GM20431 (cell line): Measurements from ENCODE around the gene INPP5A.

Experiments used
- in situ Hi-C: fragments of 300-500 bp; cut with MseI, MboI; formaldehyde crosslinking; loops from one replicate; pipeline ENCODE4 v1.15.0; 2020; ENCODE audit warnings: low sequenced_read_pairs; ENCODE audit not compliant: unreplicated experiment

Gene INPP5A

GRCh38 chr10:132517951-132518521 lies 19.6 kb upstream of the INPP5A start:
- in situ Hi-C loops = no loop called here

GRCh38 chr10:132518572-132519381 lies 18.8 kb upstream of the INPP5A start:
- in situ Hi-C loops = no loop called here

DNA sequence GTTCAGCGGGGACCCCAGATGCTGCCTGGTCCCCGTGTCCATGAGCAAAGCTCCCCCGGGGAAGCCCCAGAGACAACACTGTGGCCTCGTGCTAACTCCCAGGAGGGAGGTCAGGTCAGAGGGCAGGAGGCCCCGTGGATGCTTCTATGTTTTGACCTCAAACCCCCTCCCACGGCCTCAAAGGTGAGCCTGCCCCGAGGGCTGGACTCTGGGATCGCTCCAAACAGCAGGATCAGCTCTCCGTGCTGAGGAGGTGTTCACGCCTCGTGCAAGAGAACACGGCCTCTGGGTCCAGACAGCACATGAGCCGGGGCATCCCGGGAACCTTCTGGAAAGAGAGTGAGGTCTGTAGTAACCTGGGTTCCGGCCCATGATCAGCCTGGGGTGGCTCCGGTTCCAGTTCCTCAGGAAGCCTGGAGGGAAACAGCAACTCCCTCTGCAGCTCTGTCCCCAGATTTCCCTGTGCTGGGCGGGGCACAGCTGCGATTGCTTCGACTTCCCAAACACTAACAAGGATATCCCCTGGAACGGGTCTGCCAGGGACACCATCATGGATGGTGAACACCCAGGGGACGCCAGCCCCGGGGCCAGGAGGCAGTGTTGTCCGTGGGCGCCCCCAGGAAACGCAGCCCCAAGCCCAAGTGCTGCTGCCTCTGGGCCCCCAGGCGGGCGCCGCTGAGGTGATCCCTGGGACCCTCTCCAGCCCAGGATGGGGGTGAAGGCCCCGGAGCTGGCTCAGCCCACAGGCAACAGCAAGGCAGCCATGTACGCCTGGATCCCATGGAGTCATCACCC lies 18.0 kb upstream of the INPP5A start:
- in situ Hi-C loops = no loop called here

GRCh38 chr10:132520177-132520811 lies 17.3 kb upstream of the INPP5A start:
- in situ Hi-C loops = no loop called here

DNA sequence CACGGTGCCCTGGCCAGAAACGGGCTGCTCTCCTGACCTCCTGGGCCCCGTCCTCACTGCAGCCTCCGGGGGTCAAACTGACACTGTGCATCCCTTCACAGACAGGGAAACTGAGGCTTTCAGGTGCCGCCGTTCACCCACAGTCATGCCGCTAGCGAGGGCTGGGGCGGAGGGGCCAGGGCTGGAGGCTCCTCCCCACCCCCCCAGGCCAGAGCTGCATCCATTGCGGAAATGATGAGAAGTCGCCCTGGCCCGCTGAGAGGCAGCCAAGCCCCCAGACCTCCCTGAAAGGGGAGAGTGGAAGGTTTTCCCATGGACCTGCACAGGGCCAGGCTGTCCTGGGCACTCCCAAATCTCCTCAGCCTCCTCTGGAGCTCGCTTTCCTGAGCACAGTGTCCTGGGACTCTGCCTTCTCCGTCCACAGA lies 16.5 kb upstream of the INPP5A start:
- in situ Hi-C loops = no loop called here

GRCh38 chr10:132521466-132522102 lies 16.0 kb upstream of the INPP5A start:
- in situ Hi-C loops = no loop called here

- in situ Hi-C loops = no loop called here
Measured at GRCh38 chr10:132522521-132523411, 14.8 kb upstream of the INPP5A start.

- in situ Hi-C loops = no loop called here
Measured at GRCh38 chr10:132523561-132524442, 13.8 kb upstream of the INPP5A start.

DNA sequence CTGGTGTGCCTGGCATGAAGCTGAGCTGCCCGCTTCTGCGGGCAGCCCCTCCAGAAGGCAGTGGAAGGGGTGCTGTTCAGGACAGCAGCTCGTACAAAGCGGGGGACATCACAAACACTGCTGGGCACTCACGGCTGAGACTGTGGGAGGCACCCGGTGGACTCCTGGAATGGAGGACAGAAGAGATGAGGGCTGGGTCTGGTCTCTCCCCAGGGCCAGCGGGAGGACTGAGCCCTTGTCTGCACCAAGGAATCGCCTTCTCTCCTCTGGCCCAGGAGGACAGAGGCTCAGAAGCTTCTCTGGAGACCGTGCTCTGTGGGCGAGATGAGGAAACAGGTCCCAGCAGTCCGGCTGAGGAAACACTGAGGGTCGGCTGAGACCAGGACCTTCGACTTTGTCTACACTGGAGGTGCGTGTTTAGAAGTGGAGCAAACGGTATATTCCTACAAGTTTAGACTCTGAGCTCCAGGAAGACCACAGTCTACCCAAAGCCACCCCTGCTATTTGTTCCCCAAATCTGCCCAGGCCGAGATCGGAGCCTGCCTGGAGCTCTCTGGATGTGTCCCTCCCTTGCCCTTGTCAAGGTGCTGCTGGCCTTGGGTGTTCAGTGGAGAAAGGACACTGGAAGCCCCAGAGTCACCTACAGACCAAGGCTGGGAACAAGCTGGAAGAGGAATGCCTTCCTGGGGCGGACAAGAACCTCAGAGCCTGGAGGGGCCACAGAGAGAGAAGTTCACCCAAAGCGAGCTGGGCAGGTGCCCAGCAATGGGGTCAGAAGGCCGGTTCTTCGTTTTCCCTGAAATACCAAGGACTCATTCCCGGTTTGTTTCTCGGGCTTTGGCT lies 12.9 kb upstream of the INPP5A start:
- in situ Hi-C loops = no loop called here

GRCh38 chr10:132526676-132527075 lies 10.9 kb upstream of the INPP5A start:
- in situ Hi-C loops = no loop called here

DNA sequence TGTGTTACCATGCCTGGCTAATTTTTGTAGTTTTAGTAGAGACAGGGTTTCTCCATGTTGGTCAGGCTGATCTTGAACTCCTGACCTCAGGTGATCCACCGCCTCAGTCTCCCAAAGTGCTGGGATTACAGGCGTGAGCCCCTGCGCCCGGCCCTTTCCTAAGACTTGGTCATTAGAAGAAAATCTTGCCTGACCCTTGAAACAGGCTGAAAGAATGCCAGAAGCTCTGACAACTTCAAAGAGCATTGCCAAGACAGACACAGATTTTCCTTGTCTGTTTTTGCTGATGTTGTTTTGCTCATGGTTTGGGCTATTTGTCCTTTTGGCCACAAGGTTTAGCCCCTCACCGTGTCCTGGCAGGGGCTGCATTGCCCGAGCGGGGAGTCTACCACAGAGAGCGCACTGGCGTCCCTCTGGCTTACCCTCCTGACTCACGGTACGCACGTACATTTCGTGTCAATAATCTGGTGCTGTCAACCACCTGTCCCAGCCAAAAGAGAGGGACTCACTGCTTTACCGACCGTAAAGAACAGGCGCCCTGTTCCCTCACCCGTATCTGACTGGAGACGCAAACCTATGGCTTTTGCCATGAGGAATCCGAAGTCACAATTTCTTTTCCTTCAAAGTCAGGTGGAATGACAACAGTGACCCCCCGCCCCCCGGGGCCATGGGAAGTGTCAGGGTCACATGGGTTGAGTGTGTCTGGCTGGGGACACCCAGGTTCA lies 10.1 kb upstream of the INPP5A start:
- in situ Hi-C loops = no loop called here

GRCh38 chr10:132528064-132528691 lies 9.4 kb upstream of the INPP5A start:
- in situ Hi-C loops = no loop called here

- in situ Hi-C loops = no loop called here
Measured at GRCh38 chr10:132532179-132532578, 5.4 kb upstream of the INPP5A start.

DNA sequence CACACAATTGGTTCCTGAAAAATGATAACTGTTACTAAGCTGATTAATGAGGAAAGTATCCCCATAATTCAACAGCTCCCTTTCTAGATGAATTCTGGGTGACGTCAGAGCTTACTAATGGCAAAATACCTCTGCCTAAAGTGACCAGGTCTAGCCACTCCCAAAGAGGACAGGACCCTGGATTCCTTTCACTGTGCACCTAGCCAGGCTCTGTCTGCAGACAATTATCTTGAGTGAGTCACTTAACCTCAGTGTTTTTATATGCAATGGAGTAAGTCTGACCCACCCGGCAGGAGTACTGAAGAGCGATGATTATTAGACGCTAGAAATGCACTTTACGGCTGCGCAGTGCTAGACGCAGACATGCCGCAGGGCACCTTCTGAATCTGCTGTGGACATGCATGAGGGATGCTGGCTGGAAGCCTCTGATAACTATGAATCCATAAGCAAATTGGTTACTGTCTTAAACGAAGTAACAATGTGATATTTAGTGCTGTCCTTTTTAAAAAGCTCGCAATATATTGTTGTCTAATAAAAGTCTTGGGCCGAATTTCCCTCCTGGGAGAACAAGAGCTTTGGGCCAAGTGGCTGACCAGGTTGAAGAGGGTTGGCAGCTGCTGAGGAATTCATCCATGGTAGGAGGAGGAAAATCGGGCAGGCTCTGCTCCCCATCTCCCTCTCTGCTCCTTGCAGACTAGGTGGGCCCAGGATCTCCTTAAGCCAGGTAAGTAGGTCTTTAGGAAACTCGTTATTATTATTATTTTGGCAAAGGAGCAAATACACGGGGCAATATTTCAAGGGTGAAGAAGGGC lies 4.6 kb upstream of the INPP5A start:
- in situ Hi-C loops = no loop called here

DNA sequence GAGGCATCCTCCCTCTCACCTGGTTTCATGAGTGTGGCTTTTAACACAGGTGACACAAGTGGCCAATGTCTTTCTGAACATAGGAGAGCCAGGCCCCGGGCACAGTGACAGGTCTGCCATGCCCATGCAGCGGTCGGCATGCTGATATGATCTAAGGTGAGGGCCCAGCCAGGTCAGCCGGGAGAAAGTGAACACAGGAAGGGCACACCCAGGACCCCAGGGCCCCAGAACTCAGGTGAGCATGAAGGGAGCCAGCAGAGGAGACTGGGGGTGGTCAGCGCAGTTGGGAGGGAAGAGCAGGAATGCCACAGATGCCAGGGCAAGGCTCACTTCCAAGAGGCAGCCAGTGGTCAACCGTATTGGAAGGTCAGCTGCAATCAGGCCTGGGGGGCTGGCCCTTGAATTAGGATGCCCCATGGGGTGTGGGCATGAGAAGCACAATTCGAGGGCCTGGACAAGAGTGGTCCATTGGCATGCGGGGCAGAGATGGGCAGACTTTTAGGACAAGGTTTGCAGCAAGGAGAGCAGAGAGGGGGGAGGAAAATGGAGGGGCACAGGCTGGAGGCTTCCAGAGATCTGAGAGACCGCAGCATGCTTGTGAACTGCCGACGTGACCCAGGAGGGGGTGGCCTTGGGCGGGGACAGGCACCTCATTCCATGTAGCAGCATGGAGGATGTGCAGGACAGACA lies 3.9 kb upstream of the INPP5A start:
- in situ Hi-C loops = no loop called here
